Measurements from ENCODE around the gene SEL1L. TPM values are rescaled to one million over a fixed set of nuclear protein-coding genes. Genes with fewer than 3 reads are reported as not detected.

The SEL1L gene
- total RNA-seq, 1 donor from 2014 or later, result 59.0 TPM

DNA sequence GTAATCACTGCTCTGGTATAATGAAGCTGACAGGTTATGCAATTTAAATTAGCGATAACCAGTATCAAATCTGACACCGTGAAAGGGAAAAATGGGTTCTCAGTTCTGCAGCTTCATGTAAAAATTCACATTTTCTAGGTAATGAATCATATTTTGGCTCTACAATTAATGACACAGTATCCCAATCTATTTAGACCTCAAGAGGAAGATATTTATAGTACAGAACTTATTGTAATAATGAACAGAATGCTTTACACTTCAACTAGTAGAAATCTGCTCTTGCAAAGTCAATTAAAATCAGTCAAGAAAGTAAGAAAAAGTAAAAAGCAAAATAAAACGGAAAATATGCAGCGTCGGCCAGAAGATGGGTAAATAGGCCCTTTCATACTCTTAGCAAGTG lies 24.3 kb downstream of the SEL1L start:
- Mint-ChIP-seq H3K27me3 (no peaks in the 10 kb centered on the region), H3K9me3 (no peaks in the 10 kb centered on the region), H3K36me3 (peaks cover 45% of the 10 kb centered on the region), H3K4me3 (no peak overlapping the region), H3K4me1 (ENCODE audit: unreplicated experiment) (peaks cover 31% of the 10 kb centered on the region), H3K27ac (no peak overlapping the region)
- no peak for DNase-seq (ENCODE audit: extremely low spot score, unreplicated experiment)
- TF ChIP-seq, protein P1, sequence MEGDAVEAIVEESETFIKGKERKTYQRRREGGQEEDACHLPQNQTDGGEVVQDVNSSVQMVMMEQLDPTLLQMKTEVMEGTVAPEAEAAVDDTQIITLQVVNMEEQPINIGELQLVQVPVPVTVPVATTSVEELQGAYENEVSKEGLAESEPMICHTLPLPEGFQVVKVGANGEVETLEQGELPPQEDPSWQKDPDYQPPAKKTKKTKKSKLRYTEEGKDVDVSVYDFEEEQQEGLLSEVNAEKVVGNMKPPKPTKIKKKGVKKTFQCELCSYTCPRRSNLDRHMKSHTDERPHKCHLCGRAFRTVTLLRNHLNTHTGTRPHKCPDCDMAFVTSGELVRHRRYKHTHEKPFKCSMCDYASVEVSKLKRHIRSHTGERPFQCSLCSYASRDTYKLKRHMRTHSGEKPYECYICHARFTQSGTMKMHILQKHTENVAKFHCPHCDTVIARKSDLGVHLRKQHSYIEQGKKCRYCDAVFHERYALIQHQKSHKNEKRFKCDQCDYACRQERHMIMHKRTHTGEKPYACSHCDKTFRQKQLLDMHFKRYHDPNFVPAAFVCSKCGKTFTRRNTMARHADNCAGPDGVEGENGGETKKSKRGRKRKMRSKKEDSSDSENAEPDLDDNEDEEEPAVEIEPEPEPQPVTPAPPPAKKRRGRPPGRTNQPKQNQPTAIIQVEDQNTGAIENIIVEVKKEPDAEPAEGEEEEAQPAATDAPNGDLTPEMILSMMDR (conservative IDR thresholded peaks at IDR 0.05), result no peak

DNA sequence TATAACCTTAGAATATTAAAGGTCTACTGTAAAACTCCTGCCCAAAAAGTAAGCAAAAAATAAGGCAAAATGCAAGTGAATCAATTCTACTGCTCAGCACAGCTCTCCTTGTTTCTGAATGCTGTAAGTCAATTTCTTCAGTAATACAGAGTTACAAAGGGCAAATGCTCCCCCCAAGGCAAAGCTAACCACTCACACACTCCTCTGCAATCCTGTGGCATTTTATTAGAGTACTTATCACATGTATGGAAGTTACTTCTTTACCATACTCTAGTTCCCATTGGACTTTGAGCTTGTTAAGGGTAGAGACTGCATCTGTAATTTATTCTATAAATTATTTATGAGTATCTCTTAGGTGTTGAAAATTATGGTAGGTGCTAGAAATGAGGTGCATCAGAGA lies 27.2 kb downstream of the SEL1L start:
- H3K27ac Mint-ChIP-seq, result no peak overlapping the region

DNA sequence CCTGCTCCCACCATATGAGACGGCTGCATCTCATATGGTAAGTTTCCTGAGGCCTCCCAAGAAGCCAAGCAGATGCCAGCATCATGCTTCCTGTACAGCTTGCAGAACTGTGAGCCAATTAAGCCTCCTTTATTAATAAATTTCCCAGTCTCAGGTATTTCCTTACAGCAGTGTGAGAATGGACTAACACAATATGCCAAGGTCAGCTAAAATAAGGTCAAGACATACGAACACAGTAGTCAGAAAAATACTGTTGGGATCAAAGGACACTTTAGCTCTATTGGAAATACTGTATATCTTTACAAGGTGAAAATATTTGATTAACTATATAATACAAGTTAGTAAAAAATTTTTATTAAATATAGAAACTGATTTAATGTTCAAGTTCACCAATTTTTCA lies 28.8 kb downstream of the SEL1L start:
- H3K27me3 Mint-ChIP-seq, result no peaks in the 10 kb centered on the region
- H3K4me1 Mint-ChIP-seq (ENCODE audit: unreplicated experiment), result peaks cover 10% of the 10 kb centered on the region

More for the DNA sequence above, 27.2 kb downstream of the SEL1L start:
- TF ChIP-seq, protein P1 (conservative IDR thresholded peaks at IDR 0.05), result no peak
- Mint-ChIP-seq H3K27me3 (no peaks in the 10 kb centered on the region), H3K4me1 (ENCODE audit: unreplicated experiment) (peaks cover 23% of the 10 kb centered on the region), H3K4me3 (no peak overlapping the region), H3K9me3 (no peaks in the 10 kb centered on the region), H3K36me3 (peaks cover 40% of the 10 kb centered on the region)
- DNase-seq (ENCODE audit: extremely low spot score, unreplicated experiment), result no peak

DNA sequence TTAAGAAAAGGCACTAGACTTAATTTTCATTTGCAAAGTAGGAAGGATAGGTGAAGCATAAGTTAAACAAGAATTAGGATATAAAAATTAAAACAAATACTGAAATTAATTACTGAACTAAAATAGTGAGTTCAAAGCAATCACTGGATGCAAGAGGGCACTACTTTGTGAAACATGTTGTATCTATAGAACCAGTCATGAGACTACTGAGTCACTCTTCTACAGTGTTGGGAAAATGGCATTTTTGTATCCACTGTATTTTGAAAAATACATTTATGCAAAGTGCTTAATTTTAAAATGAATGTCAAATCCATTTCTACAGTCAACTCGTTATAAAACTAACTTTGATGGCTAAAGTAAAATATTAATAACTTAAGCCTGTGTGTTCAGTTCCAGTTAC lies 47.9 kb downstream of the SEL1L start:
- Mint-ChIP-seq H3K27me3 (no peaks in the 10 kb centered on the region), H3K36me3 (peaks cover 39% of the 10 kb centered on the region), H3K9me3 (no peaks in the 10 kb centered on the region), H3K4me1 (ENCODE audit: unreplicated experiment) (no peaks in the 10 kb centered on the region), H3K27ac (no peak overlapping the region), H3K4me3 (no peak overlapping the region)
- TF ChIP-seq, protein P1 (conservative IDR thresholded peaks at IDR 0.05), result no peak
- DNase-seq (ENCODE audit: extremely low spot score, unreplicated experiment), result no peak

More for the DNA sequence above, 28.8 kb downstream of the SEL1L start:
- Mint-ChIP-seq H3K36me3 (peaks cover 42% of the 10 kb centered on the region), H3K4me3 (no peak overlapping the region), H3K27ac (no peak overlapping the region), H3K9me3 (no peaks in the 10 kb centered on the region)
- TF ChIP-seq, protein P1 (conservative IDR thresholded peaks at IDR 0.05), result no peak
- DNase-seq (ENCODE audit: extremely low spot score, unreplicated experiment), result no peak

DNA sequence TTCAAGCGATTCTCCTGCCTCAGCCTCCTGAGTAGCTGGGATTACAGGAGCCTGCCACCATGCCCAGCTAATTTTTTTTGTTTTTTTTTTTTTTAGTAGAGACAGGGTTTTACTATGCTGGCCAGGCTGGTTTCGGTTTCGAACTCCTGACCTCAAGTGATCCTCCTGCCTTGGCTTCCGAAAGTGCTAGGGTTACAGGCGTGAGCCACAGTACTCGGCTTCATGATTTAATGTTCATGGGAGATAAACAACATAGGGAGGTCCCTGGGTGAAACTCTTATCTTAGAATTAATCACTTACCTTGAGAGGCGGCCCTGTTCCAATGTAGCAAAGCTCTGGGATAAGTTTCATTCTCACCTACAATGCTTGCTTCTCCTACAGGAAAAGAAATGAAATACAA lies 48.3 kb downstream of the SEL1L start:
- Mint-ChIP-seq H3K27me3 (no peaks in the 10 kb centered on the region), H3K9me3 (no peaks in the 10 kb centered on the region), H3K4me3 (no peak overlapping the region), H3K4me1 (ENCODE audit: unreplicated experiment) (no peaks in the 10 kb centered on the region), H3K27ac (no peak overlapping the region), H3K36me3 (peaks cover 39% of the 10 kb centered on the region)
- DNase-seq (ENCODE audit: extremely low spot score, unreplicated experiment), result no peak
- TF ChIP-seq, protein P1 (conservative IDR thresholded peaks at IDR 0.05), result no peak

DNA sequence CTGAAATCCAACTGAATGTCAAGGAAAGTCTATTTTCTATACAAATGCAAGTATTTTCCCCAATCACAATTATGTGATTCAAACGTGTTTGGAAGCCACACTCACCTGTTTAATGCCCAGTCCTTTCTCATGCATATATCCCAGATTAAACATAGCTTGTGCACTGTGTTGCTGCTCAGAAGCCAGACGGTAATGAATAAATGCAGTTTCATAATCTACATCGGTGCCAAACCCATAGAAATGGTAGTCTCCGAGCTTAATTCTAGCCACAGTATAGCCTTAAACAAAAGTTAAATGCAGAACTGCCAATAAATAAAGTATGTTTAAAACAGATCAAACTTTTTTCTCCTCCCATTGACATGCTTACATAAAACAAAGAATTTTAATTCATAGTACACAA lies 49.5 kb downstream of the SEL1L start:
- peaks cover 38% of the 10 kb centered on the region for H3K36me3 Mint-ChIP-seq
- no peaks in the 10 kb centered on the region for H3K27me3 Mint-ChIP-seq
- TF ChIP-seq, protein P1 (conservative IDR thresholded peaks at IDR 0.05), result no peak
- H3K27ac Mint-ChIP-seq, result no peak overlapping the region
- H3K9me3 Mint-ChIP-seq, result no peaks in the 10 kb centered on the region
- no peak for DNase-seq (ENCODE audit: extremely low spot score, unreplicated experiment)
- H3K4me1 Mint-ChIP-seq (ENCODE audit: unreplicated experiment), result no peaks in the 10 kb centered on the region
- no peak overlapping the region for H3K4me3 Mint-ChIP-seq
